HL-60 (cell line): ENCODE measurements around the gene PPFIA3.
"Not testable (repeated sequence)": the region's sequence is repeated elsewhere in the genome, so short reads cannot be mapped to it uniquely, and the experiment has no call there.

Experiments used
- DNase-seq, 2 experiments: peaks; one replicate each; pipeline ENCODE4 v3.0.0-alpha.2; 2010 to 2020; ENCODE audit warnings: low read depth in 1 of 2, low spot score in 1 of 2
- H3K27ac ChIP-seq: fragments of 250-450 bp; sonication (Bioruptor Pico); replicated peaks from 2 replicates; pipeline ENCODE4 v1.5.1; 2020; ENCODE audit warnings: mild to moderate bottlenecking, moderate library complexity
- H3K27me3 ChIP-seq: fragments of 250-450 bp; sonication (Bioruptor Pico); 2 replicates; pipeline ENCODE4 v1.5.1; 2021; ENCODE audit warnings: mild to moderate bottlenecking, moderate library complexity; ENCODE audit not compliant: insufficient read depth, poor library complexity, severe bottlenecking
- H3K4me3 ChIP-seq: replicated peaks from 2 replicates; pipeline ENCODE4 v1.5.1; 2011; ENCODE audit warnings: mild to moderate bottlenecking, control low read depth, low read length; ENCODE audit not compliant: insufficient read depth
- GABPA ChIP-seq: IDR thresholded peaks from 2 replicates; pipeline ENCODE4 v1.6.1; 2012; ENCODE audit warnings: low read depth
- POLR2AphosphoS5 ChIP-seq: IDR thresholded peaks from 2 replicates; pipeline ENCODE4 v1.6.1; 2012; ENCODE audit warnings: low read depth
- SPI1 ChIP-seq: IDR thresholded peaks from 2 replicates; pipeline ENCODE4 v1.6.1; 2012; ENCODE audit warnings: low read depth, mild to moderate bottlenecking, borderline replicate concordance
- TF ChIP-seq, protein P1 (sequence below): IDR thresholded peaks from one replicate; pipeline ENCODE4 v1.5.1; 2011; ENCODE audit warnings: low read length, control low read depth, inconsistent platforms; ENCODE audit not compliant: insufficient read depth
- TF ChIP-seq, protein P2 (sequence below): IDR thresholded peaks from 2 replicates; pipeline ENCODE4 v1.6.1; 2012; ENCODE audit warnings: low read depth; ENCODE audit not compliant: insufficient replicate concordance

The PPFIA3 gene

DNA sequence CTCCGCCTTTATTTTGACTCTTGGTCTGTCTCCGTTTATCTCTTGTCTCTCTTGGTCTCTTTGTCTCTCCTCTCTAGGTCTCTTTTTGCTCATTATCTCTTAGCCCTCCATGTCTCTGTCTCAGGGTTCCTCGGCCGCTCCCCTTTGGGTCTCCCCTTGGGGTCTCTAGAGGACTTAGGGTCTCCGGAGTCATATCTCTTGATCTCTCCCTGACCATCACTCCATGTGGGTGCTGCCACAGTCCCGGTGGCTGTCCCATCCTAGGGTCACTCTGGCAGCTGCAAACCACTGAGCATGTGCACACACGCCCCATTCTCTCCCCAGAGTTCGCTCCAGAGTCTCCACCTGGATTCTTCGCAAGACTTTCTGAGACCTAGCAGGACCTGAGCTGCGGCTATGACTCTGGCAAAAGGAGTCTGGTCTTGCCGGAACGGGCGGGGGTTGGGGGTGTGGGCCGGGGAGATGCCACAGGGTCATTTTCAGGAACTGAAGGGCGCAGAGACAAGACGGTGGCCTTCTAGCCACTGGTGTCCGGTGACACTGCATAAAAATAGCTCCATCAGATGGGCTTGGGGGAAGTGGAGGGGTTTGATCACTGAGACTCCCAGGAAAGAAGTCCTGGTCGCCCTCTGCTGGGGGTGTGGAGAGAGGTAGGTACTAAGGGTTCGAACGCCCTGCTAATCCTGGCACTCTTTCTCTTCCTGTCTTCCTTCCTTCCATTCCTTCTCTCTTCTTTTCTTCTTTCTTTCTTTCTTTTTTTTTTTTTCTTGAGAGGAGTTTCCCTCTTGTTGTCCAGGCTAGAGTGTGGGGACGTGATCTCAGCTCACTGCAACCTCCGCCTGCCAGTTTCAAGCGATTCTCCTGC, 45.6 kb upstream of the PPFIA3 start:
- Histone ChIP-seq H3K27me3 (peaks cover 27% of the 10 kb centered on the region), H3K4me3 (no peak overlapping the region), H3K27ac (no peak overlapping the region)
- TF ChIP-seq, protein P1, sequence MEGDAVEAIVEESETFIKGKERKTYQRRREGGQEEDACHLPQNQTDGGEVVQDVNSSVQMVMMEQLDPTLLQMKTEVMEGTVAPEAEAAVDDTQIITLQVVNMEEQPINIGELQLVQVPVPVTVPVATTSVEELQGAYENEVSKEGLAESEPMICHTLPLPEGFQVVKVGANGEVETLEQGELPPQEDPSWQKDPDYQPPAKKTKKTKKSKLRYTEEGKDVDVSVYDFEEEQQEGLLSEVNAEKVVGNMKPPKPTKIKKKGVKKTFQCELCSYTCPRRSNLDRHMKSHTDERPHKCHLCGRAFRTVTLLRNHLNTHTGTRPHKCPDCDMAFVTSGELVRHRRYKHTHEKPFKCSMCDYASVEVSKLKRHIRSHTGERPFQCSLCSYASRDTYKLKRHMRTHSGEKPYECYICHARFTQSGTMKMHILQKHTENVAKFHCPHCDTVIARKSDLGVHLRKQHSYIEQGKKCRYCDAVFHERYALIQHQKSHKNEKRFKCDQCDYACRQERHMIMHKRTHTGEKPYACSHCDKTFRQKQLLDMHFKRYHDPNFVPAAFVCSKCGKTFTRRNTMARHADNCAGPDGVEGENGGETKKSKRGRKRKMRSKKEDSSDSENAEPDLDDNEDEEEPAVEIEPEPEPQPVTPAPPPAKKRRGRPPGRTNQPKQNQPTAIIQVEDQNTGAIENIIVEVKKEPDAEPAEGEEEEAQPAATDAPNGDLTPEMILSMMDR: no peak
- TF ChIP-seq, protein P2, sequence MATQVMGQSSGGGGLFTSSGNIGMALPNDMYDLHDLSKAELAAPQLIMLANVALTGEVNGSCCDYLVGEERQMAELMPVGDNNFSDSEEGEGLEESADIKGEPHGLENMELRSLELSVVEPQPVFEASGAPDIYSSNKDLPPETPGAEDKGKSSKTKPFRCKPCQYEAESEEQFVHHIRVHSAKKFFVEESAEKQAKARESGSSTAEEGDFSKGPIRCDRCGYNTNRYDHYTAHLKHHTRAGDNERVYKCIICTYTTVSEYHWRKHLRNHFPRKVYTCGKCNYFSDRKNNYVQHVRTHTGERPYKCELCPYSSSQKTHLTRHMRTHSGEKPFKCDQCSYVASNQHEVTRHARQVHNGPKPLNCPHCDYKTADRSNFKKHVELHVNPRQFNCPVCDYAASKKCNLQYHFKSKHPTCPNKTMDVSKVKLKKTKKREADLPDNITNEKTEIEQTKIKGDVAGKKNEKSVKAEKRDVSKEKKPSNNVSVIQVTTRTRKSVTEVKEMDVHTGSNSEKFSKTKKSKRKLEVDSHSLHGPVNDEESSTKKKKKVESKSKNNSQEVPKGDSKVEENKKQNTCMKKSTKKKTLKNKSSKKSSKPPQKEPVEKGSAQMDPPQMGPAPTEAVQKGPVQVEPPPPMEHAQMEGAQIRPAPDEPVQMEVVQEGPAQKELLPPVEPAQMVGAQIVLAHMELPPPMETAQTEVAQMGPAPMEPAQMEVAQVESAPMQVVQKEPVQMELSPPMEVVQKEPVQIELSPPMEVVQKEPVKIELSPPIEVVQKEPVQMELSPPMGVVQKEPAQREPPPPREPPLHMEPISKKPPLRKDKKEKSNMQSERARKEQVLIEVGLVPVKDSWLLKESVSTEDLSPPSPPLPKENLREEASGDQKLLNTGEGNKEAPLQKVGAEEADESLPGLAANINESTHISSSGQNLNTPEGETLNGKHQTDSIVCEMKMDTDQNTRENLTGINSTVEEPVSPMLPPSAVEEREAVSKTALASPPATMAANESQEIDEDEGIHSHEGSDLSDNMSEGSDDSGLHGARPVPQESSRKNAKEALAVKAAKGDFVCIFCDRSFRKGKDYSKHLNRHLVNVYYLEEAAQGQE: no peak
- TF ChIP-seq GABPA (no peak), SPI1 (peak; percentile 31; the same call in 1 of the 2 replicates), POLR2AphosphoS5 (no peak)
- DNase-seq: peak in 1 of 2 experiments; percentile 42

DNA sequence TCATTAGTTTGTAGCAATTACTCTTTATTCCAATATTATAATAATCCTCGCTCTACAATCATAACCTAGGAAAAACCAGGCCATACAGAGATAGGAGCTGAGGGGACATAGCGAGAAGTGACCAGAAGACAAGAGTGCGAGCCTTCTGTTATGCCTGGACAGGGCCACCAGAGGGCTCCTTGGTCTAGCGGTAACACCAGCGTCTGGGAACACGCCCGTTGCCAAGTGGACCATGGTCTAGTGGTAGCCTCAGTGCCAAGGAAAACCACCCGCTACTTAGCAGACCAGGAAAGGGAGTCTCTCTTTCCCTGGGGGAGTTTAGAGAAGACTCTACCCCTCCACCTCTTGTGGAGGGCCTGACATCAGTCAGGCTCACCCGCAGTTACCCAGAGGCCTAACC, 44.5 kb upstream of the PPFIA3 start:
- H3K27ac ChIP-seq, H3K4me3 ChIP-seq: not testable (repeated sequence)
- H3K27me3 ChIP-seq: peaks cover 25% of the 10 kb centered on the region
- peak in 1 of 2 experiments; percentile 53 for DNase-seq

DNA sequence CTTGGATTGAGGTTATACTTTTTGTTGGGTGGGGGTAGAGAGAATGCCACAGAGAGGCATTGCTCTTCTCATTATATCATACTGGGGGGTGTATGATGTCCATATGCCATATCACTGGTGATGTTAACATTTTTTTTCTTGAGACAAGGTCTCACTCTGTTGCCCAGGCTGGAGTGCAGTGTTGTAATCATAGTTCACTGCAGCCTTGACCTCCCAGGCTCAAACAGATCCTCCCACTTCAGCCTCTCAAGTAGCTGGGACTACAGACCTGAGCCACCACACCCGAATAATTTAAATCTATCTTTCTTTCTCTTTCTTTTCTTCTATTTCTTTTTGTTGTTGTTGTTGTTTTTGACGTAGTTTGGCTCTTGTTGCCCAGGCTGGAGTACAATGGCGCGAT, 39.0 kb upstream of the PPFIA3 start:
- H3K27ac ChIP-seq: no peak overlapping the region
- H3K27me3 ChIP-seq: no peaks in the 10 kb centered on the region
- no peak for TF ChIP-seq GABPA
- TF ChIP-seq POLR2AphosphoS5: no peak
- TF ChIP-seq SPI1: no peak
- TF ChIP-seq, protein P1: no peak
- TF ChIP-seq, protein P2: no peak
- DNase-seq: no peak
- H3K4me3 ChIP-seq: no peak overlapping the region

DNA sequence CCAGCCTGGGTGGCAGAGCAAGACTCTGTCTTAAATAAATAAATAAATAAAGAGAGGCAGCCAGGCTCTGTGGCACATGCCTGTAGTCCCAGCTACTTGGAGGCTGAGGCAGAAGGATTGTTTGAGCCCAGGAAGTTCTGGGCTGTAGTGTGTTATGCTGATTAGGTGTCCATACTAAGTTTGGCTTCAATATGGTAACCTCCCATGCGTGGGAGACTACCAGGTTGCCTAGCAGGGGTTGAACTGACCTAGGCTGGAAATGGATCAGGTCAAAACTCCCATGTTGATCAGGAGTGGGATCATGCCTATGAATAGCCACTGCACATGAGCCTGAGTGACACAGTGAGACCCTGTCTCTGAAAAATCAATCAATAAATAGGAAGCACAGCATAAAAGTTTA, 38.1 kb upstream of the PPFIA3 start:
- Histone ChIP-seq H3K27ac (no peak overlapping the region), H3K4me3 (no peak overlapping the region), H3K27me3 (no peaks in the 10 kb centered on the region)
- no peak for DNase-seq
- TF ChIP-seq POLR2AphosphoS5 (no peak), SPI1 (no peak), GABPA (no peak)
- TF ChIP-seq, protein P2: no peak
- TF ChIP-seq, protein P1: no peak
